OCI-LY7 (cell line): ENCODE results near the gene SCYGR7. TPM values are rescaled to one million over a fixed set of nuclear protein-coding genes. Genes with fewer than 3 reads are reported as not detected.

Experiments
- BruUV-seq: library from RNA; stranded (reverse); fragments of 400-500 nt; replicated peaks from 2 replicates; lab custom pipeline; 2021; lab: Mats Ljungman, UMichigan
- CTCF ChIA-PET: fragments of 300-600 bp; sonication (Branson Sonifier 250); formaldehyde crosslinking; loops from one replicate; lab custom pipeline; 2022; ENCODE audit warnings: antibody characterized with exemption; ENCODE audit not compliant: unreplicated experiment; lab: Charles Lee
- POLR2A ChIA-PET: fragments of 300-600 bp; sonication (Branson Sonifier 250); formaldehyde crosslinking; loops from one replicate; lab custom pipeline; 2022; ENCODE audit warnings: antibody characterized with exemption; lab: Charles Lee
- DNase-seq: peaks from one replicate; pipeline ENCODE4 v3.0.0-alpha.2; 2015; ENCODE audit warnings: low spot score
- H2AFZ ChIP-seq: fragments of 200-600 bp; sonication (generic), shearing (Covaris generic); 2 replicates; pipeline ENCODE4 v1.6.1; 2014; ENCODE audit warnings: mild to moderate bottlenecking, antibody characterized with exemption, low read length, moderate library complexity
- H3K27ac ChIP-seq: fragments of 200-600 bp; sonication (generic); 2 replicates; pipeline ENCODE4 v1.5.1; 2014; ENCODE audit warnings: mixed run types, low read depth, mild to moderate bottlenecking, moderate library complexity, low read length, inconsistent platforms; ENCODE audit not compliant: poor library complexity, severe bottlenecking
- H3K36me3 ChIP-seq: fragments of 200-600 bp; sonication (generic); 2 replicates; pipeline ENCODE4 v1.6.1; 2014; ENCODE audit warnings: mild to moderate bottlenecking, antibody characterized with exemption, low read length, moderate library complexity, mixed read lengths; ENCODE audit not compliant: insufficient read depth
- H3K4me1 ChIP-seq: fragments of 200-600 bp; sonication (generic); 2 replicates; pipeline ENCODE4 v1.5.1; 2014; ENCODE audit warnings: mild to moderate bottlenecking, low read length; ENCODE audit not compliant: insufficient read depth, poor library complexity, severe bottlenecking
- H3K4me2 ChIP-seq: fragments of 200-600 bp; sonication (generic); 2 replicates; pipeline ENCODE4 v1.6.1; 2014; ENCODE audit warnings: mild to moderate bottlenecking, low read length
- H3K4me3 ChIP-seq: fragments of 200-600 bp; sonication (generic); 2 replicates; pipeline ENCODE4 v1.5.1; 2014; ENCODE audit warnings: mild to moderate bottlenecking, low read depth, low read length; ENCODE audit not compliant: poor library complexity, severe bottlenecking
- H3K79me2 ChIP-seq: fragments of 200-600 bp; sonication (generic); 2 replicates; pipeline ENCODE4 v1.6.1; 2016; ENCODE audit warnings: low read depth, mild to moderate bottlenecking, low read length, moderate library complexity, mixed read lengths; ENCODE audit not compliant: insufficient read depth
- H3K9me2 ChIP-seq: fragments of 200-600 bp; sonication (generic); 2 replicates; pipeline ENCODE4 v1.6.1; 2016; ENCODE audit warnings: mild to moderate bottlenecking, low read length, mixed read lengths; ENCODE audit not compliant: insufficient read depth
- H3K9me3 ChIP-seq: fragments of 200-600 bp; sonication (generic); 2 replicates; pipeline ENCODE4 v1.6.1; 2014; ENCODE audit warnings: mild to moderate bottlenecking, mixed run types, low read length, mixed read lengths
- H4K20me1 ChIP-seq: fragments of 200-600 bp; sonication (generic); 2 replicates; pipeline ENCODE4 v1.6.1; 2014; ENCODE audit warnings: mild to moderate bottlenecking, antibody characterized with exemption, low read length, moderate library complexity, mixed read lengths; ENCODE audit not compliant: insufficient read depth
- EZH2phosphoT487 ChIP-seq: fragments of 200-600 bp; sonication (generic); IDR thresholded peaks from 2 replicates; pipeline ENCODE4 v1.6.1; 2018; ENCODE audit warnings: low read depth, borderline replicate concordance, mild to moderate bottlenecking, mixed run types, antibody characterized with exemption, low read length, moderate library complexity, mixed read lengths
- intact Hi-C: fragments of 100-400 bp; cut with micrococcal nuclease; formaldehyde crosslinking; loops from one replicate; pipeline ENCODE4 v1.10.0; 2022; ENCODE audit not compliant: unreplicated experiment
- total RNA-seq, 2 experiments: library from RNA; depleted of rRNA in 1 of 2; stranded (reverse); fragments of >200 nt in 1 of 2; shearing (Covaris generic) in 1 of 2; gene quantifications; 2 replicates each; pipeline ENCODE4 v1.2.3, GENCODE V29; 2014 to 2022
- TF ChIP-seq, protein P1 (sequence below): fragments of 200-600 bp; sonication (generic); conservative IDR thresholded peaks from 2 replicates; pipeline ENCODE4 v1.5.1; 2014; ENCODE audit warnings: mild to moderate bottlenecking, antibody characterized with exemption, low read length, moderate library complexity, mixed read lengths

The SCYGR7 gene
- total RNA-seq, 2 experiments from 2014 or later: not detected

- no peaks in the 10 kb centered on the region for H3K4me1 ChIP-seq
- ChIA-PET POLR2A (no interaction called here), CTCF (no interaction called here)
- H3K9me3 ChIP-seq: no peaks in the 10 kb centered on the region
- H3K9me2 ChIP-seq: no peaks in the 10 kb centered on the region
- H2AFZ ChIP-seq: no peak overlapping the region
- no peaks in the 10 kb centered on the region for H4K20me1 ChIP-seq
- H3K79me2 ChIP-seq: no peaks in the 10 kb centered on the region
- no peaks in the 10 kb centered on the region for H3K36me3 ChIP-seq
- BruUV-seq: no TSS peak
- no peak overlapping the region for H3K4me2 ChIP-seq
- TF ChIP-seq EZH2phosphoT487: no peak
- TF ChIP-seq, protein P1, sequence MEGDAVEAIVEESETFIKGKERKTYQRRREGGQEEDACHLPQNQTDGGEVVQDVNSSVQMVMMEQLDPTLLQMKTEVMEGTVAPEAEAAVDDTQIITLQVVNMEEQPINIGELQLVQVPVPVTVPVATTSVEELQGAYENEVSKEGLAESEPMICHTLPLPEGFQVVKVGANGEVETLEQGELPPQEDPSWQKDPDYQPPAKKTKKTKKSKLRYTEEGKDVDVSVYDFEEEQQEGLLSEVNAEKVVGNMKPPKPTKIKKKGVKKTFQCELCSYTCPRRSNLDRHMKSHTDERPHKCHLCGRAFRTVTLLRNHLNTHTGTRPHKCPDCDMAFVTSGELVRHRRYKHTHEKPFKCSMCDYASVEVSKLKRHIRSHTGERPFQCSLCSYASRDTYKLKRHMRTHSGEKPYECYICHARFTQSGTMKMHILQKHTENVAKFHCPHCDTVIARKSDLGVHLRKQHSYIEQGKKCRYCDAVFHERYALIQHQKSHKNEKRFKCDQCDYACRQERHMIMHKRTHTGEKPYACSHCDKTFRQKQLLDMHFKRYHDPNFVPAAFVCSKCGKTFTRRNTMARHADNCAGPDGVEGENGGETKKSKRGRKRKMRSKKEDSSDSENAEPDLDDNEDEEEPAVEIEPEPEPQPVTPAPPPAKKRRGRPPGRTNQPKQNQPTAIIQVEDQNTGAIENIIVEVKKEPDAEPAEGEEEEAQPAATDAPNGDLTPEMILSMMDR: no peak
- H3K27ac ChIP-seq: no peak overlapping the region
- intact Hi-C loops: no loop called here
- DNase-seq: no peak
- no peak overlapping the region for H3K4me3 ChIP-seq
Measured at GRCh38 chr2:227772197-227772661, 44.1 kb downstream of the SCYGR7 start.

DNA sequence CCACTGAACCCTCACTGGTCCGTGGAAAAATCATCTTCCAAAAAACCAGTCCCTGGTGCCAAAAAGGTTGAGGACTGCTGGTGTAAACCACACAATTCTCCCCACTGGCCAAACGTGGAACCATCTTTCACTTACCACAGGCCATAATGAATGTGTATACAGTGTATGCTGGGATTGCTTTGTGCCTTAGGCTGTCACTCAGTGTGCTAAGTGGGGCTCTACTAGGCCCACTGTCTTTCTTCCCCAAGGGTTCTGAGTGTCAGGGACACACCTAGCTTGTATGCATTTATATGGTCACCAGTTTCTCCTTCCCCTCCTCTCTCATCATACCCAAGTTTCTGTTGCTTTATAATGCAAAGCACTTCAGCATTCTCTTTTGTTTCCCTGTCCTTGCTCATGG, 44.8 kb downstream of the SCYGR7 start:
- no TSS peak for BruUV-seq
- Histone ChIP-seq H3K27ac (no peak overlapping the region), H3K4me3 (no peak overlapping the region), H3K79me2 (no peaks in the 10 kb centered on the region), H3K9me2 (no peaks in the 10 kb centered on the region), H3K36me3 (no peaks in the 10 kb centered on the region), H4K20me1 (no peaks in the 10 kb centered on the region), H2AFZ (no peak overlapping the region), H3K4me2 (no peak overlapping the region), H3K4me1 (no peaks in the 10 kb centered on the region), H3K9me3 (no peaks in the 10 kb centered on the region)
- DNase-seq: no peak
- POLR2A ChIA-PET: interaction anchor here (0.7 kb wide), 2 partner anchors 11 to 1995 kb away, joined by 4 read pairs; no protein-coding TSS in a partner anchor
- intact Hi-C loops: no loop called here
- CTCF ChIA-PET: no interaction called here
- no peak for TF ChIP-seq EZH2phosphoT487
- TF ChIP-seq, protein P1: no peak

- no peaks in the 10 kb centered on the region for H4K20me1 ChIP-seq
- no peak overlapping the region for H3K27ac ChIP-seq
- CTCF ChIA-PET: no interaction called here
- no peak for DNase-seq
- no peaks in the 10 kb centered on the region for H3K9me3 ChIP-seq
- H3K4me1 ChIP-seq: no peaks in the 10 kb centered on the region
- no peaks in the 10 kb centered on the region for H3K9me2 ChIP-seq
- no peak overlapping the region for H3K4me3 ChIP-seq
- no TSS peak for BruUV-seq
- no peak overlapping the region for H3K4me2 ChIP-seq
- no peak overlapping the region for H2AFZ ChIP-seq
- no peaks in the 10 kb centered on the region for H3K79me2 ChIP-seq
- POLR2A ChIA-PET: interaction anchor here (0.6 to 0.7 kb wide), 2 partner anchors 61 to 1321 kb away, joined by 3 read pairs; no protein-coding TSS in a partner anchor
- intact Hi-C loops: no loop called here
- TF ChIP-seq, protein P1: peak; percentile 55; the same call in 1 of the 2 replicates
- no peak for TF ChIP-seq EZH2phosphoT487
- no peaks in the 10 kb centered on the region for H3K36me3 ChIP-seq
Measured at GRCh38 chr2:227774011-227774624, 46.0 kb downstream of the SCYGR7 start.
